D341Med (cell line): ENCODE results near the gene HSP90AB1.

Experiments used
- DNase-seq: peaks from one replicate; pipeline ENCODE4 v3.0.0; 2012; ENCODE audit warnings: low spot score

The HSP90AB1 gene

DNA sequence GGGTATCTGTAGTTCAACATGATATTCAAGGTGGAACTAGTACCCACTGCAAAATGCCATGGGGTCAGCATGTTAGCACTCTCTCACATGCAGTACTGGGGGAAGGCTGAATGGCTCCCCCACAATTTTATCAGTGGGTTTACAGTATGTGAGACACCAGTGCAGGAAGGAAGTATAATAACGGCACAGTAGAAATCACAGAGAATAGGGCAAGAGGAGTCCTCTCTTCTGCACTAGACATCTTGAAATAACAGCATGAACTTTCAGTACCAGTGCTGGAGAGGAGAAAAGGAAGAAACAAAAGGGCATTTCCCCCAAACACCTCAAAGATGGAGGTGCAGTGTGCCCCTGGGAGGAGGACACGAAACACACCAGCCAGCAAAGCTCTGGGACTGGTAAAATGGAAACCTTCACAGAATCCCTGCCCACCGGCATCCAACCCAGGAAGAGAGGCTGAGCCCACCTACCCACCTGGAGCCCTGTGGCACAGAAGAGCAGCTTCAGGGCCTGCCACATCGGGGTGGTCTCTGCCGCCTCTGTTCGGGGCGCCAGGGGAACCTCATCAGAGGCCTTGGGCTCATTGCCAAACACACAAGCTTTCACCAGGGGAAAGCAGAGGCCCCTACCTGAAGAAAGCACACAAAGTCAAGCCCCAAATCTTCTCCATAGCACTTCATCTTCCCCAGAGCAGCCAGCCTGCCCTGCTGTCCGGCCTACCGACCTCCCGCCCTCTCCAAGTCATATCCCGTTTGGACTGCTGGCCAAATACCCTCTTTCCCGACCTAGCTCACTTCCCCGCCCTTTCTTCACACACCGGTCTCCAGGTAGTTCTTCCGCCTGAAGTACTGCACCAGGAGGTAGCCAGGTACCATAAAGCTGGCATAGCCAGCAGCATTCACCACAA lies 9.2 kb downstream of the HSP90AB1 start:
- no peak for DNase-seq

DNA sequence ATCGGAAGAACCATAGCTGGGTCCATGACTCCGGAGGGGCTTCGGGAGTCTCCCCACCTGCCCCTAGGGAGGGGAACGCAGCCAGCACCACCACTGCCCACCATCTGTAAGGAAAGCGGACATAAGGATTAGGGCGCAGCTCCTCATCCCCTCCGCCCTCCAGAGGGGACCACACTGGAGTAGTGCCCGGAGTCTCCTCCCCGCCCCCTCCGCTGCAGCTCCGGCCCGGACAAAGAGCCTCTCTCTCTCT lies 9.8 kb downstream of the HSP90AB1 start:
- peak; percentile 64 for DNase-seq

GRCh38 chr6:44257025-44257752 lies 10.3 kb downstream of the HSP90AB1 start, which contains the start of gene SLC35B2:
TSS of gene SLC35B2 (minus strand) at chr6:44257528. CDS start at chr6:44257410, 118 bp downstream.
- DNase-seq = peak; percentile 94

GRCh38 chr6:44257753-44258324 lies 10.9 kb downstream of the HSP90AB1 start:
- no peak for DNase-seq

DNA sequence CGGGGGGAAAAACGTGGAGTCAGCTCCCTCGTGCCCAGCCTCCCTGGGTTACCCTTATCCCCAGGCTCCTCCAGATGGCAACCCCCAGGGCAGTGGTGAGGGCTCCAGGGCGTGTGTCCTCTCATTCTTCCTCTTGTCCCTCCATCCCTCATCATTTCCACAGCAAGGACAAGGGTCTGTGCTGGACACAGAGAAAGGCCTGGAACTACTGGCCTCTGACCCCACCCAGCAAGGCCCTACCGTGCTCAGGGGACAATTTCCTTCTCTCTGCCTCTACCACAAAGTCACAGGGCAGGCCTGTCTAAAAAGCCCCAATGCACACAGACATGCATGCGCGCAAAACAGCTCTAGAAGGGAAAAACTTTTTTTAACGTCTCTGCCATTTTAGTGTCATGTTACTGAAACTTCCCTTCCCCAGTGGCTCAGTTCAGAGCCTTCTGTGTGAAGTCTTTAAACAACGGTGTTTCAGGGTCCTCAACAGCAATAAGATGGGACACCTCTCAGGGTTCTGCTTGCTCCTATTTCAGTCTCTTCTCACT lies 11.5 kb downstream of the HSP90AB1 start:
- DNase-seq = no peak

DNA sequence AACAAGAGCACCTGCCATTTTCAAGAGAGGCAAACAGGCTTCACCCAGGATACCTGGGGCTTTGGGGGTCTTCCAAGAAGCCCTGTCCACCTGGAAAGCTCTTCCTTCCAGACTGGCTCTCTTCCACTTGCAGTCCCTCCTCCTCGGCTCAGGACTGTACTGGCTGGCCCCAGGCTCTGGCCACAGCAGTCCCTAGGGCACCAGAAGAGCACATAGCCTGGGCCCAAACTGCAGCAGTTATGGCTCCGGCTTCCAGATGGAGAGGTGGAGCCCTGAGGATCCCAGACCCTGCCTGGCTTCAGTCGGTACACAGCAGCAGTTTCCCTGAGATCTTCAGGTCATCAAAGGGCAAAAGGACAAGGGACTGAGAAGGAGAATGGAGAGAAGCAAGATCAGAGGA lies 12.0 kb downstream of the HSP90AB1 start:
- no peak for DNase-seq

GRCh38 chr6:44260011-44260410 lies 13.1 kb downstream of the HSP90AB1 start:
- no peak for DNase-seq

- no peak for DNase-seq
Measured at GRCh38 chr6:44260451-44261297, 13.8 kb downstream of the HSP90AB1 start.

DNA sequence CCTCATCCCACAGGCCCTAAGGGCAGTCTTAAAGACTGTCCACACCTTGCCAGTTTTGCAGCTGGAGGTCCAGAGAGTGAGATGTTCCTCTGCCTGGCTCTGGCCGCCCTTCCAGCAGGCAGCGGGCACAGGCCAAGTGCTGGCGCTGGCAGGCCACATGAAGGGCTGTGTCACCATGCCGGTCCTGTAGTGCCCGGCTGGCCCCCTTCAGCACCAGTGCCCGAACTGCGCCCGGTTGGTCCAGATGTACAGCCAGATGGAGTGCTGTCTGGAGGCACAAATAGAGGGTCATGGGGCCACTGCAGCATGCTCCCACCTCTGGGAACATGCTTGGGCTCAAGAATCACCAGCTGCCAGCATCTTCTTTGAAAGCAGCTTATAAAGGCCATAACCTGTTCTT lies 14.7 kb downstream of the HSP90AB1 start:
- DNase-seq = no peak

DNA sequence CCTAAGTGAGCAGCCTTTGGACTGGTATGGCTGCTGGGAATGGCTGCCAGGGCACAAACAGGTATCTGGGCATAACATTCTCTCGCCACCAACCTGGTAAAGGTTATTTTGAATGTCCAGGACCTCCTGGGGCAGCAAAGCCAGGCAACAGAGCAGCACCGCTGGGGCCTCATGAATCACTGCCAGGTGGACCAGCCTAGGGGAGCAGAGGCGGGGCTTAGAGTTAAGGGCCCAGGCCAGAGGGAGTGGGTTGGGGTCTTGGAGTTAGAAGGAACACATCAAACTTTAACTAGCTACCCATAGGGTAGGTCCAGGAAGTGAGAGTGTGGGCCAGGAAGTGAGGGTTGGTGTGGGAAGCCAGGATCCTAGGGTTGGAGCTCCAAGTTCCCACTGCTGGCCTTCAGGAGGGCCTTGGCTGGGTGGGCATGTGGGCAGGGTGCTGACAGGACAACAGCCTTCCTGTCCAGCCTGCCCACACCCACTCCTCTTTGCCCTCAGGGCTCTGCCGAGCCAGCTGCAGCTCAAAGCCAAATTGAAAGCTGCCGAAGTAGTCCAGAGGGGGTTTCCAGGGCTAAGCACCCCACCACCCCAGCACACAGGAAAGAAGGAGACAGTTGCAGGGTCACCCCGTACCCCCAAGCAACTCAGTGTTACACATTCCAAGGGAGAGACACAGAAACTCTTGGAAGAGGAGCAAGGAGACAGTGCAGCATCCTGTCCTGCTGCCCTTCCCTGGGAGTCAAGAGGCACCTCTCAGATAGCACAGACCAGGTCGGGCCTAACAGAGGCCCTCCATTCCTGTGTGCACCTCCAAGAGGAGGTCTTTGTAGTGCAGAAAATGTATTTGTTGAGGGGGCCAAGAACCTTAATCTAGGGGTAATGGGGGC lies 15.8 kb downstream of the HSP90AB1 start:
- DNase-seq = no peak

DNA sequence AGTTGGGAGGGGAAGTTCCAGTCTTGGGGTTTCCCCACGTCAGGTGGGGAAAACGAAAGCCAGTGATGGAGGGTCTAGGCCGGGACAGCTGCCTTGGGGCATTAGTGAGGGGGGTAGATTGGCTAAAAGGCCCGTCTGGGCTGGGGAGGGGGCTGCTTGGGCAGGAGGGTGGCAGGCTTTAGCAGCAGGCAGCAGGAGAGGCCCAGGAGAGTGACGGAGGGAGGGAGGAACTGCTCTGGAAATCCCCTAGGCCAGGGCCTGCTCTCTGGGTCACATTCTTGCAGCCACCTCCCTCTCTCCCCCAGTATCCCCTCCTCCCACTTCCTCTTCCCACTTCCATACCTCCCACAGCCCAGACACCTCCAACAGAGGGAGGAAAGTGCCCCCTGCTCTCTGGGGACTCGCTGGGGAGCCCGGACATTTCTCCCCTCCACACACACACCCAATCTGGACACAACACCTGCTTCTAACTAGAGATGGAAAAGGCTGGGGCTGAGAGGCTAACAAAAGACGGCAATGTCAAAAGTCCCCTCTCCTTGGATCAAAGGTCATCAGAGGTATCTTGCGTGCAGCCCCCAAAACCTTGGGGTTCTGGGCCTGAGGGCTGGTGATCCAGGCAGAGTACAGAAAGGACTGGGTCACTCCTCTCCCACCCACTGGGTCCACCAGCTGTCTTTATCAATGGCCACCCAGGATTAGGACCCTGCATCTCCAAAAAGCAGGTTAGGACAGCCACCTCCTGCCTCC lies 16.6 kb downstream of the HSP90AB1 start:
- no peak for DNase-seq

DNA sequence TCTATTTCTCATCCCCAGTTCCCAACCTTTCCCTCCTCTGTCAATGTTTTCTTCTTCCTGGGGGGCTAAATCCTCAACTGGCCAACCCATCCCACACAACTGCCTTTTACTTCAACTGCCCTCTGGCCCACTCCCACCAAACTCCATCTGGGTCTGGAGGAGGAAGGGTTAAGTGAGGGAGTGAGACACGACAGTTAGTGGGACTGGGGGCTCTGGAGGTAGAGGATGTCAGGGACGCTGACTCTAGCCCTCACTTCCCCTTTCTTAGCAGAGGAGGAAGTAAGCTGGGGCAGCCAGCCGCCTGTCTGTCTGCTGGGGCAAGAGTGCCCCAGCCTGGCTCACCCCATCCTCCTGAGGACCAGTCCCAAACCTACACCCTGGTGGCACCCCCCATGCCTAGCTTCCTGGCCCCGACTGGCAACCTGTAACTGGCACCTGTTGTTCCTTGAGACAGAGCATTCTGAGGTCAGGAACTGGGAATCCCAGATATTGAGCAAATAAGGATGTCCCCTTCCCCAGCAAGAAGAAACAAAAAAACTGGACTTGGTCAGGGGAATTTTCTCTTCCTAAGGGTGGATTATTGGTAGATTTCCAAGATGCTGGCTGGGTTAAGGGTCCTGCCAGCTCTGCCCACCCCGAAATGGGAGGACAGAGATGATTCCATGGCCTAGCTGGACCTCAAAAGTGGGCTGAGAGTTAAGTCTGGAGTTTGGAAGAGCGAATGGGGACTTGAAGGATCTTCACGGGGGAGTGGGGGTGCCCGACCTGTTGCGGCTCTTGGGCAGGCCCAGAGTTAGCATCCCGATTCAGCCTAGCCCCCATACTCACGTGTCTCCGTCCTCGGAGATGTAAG lies 17.5 kb downstream of the HSP90AB1 start:
- no peak for DNase-seq

- peak; percentile 95 for DNase-seq
Measured at GRCh38 chr6:44265007-44265721, 18.3 kb downstream of the HSP90AB1 start, which contains the start of gene NFKBIE. TSS of gene NFKBIE (minus strand) at chr6:44265551. CDS start at chr6:44265346, 205 bp downstream.

DNA sequence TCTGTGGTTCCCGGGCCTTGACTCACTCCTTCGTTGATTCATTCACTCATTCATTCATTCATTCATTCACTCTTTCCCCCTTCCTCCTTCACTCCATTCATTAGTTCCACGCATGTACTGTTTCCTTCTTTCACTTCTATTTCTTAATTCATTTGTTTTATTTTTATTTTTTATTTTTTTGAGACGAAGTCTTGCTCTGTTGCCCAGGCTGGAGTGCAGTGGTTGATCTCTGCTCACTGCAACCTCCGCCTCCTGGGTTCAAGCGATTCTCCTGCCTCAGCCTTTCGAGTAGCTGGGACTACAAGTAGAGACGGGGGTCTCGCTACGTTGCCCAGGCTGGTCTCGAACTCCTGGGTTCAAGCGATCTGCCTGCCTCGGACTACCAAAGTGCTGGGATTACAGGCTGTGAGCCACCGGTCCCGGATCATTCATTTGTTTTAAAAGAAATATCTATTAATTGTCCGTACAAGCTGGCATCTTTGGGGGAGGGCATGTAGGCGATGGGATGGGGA lies 18.9 kb downstream of the HSP90AB1 start:
- no peak for DNase-seq

- DNase-seq = no peak
Measured at GRCh38 chr6:44266347-44266746, 19.4 kb downstream of the HSP90AB1 start.

DNA sequence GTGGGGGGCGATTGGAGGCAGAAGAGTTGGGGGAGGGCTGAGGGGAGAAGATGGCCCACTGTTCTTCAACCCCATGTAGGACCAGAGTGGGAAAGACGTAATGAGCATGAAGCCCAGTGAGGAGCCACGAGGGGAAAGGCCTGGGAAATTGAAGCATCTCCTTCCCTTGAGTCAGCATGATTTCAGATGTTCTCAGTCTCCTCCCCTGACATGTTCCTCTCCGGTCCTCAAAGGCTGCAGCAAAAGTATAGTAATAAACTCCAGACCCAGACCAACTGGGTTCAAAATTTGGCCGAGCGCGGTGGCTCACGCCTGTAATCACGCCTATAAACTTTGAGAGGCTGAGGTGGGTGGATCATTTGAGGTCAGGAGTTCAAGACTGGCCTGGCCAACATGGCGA lies 20.4 kb downstream of the HSP90AB1 start:
- no peak for DNase-seq

DNA sequence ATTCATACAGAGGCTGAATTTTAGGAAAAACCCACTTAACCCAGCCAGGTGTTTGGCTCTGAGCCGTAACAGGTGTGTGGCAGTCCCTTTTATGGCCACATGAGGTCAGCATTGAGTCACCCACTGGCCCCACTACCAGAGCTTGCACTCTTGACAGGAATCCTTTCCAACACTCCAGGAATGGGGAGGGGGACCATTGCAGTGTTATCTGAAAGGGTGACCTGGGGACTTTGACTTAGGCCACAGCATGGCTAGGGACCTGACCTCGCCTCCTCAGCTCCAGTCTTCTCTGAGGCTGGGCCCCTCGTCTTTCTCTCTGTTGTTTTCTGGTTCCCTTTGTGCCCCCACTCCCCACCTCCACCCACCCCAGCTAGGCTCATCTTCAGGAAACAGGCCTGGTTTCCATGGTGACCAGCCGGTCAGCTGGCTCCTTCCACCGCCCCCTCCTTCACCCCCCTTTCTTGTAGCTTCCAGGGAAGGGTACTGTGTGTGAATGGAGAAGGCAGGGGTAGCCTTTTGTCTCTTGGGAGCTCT lies 21.3 kb downstream of the HSP90AB1 start:
- peak; percentile 82 for DNase-seq
